Measurements from ENCODE around the gene PSIP1.
"Not testable (repeated sequence)": the region's sequence is repeated elsewhere in the genome, so short reads cannot be mapped to it uniquely, and the experiment has no call there.

PSIP1 gene

GRCh38 chr9:15469862-15470261 is 40.9 kb downstream of the PSIP1 start:
- no peak for DNase-seq (ENCODE audit: extremely low read depth, low read depth)
- TF ChIP-seq, protein P1, sequence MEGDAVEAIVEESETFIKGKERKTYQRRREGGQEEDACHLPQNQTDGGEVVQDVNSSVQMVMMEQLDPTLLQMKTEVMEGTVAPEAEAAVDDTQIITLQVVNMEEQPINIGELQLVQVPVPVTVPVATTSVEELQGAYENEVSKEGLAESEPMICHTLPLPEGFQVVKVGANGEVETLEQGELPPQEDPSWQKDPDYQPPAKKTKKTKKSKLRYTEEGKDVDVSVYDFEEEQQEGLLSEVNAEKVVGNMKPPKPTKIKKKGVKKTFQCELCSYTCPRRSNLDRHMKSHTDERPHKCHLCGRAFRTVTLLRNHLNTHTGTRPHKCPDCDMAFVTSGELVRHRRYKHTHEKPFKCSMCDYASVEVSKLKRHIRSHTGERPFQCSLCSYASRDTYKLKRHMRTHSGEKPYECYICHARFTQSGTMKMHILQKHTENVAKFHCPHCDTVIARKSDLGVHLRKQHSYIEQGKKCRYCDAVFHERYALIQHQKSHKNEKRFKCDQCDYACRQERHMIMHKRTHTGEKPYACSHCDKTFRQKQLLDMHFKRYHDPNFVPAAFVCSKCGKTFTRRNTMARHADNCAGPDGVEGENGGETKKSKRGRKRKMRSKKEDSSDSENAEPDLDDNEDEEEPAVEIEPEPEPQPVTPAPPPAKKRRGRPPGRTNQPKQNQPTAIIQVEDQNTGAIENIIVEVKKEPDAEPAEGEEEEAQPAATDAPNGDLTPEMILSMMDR (IDR thresholded peaks at IDR 0.05; ENCODE audit: low read depth, low read length, missing control alignments): no peak
- H3K4me3 ChIP-seq (replicated peaks; ENCODE audit: low read depth, low read length): no peak overlapping the region

DNA sequence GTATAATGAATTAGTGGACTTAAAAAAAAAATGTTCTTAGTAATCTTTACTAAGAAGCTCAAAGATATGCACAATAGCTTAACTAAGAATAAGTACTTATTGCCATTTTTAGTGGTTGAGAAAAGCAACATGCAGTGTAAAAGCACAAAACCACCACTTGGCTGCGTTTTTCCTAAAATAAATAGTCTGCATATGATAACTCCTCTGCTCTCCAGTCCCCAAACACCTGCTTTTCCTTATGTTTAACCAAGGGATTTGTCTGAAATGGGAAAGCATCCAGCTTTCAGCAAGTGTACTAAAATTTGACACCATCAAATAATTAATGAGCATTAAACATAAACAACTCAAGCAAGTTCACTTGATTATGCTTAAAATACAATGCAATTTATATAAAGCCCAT is 41.4 kb downstream of the PSIP1 start:
- DNase-seq (ENCODE audit: extremely low read depth, low read depth): peak; percentile 1
- TF ChIP-seq, protein P1 (IDR thresholded peaks at IDR 0.05; ENCODE audit: low read depth, low read length, missing control alignments): no peak
- H3K4me3 ChIP-seq (replicated peaks; ENCODE audit: low read depth, low read length): no peak overlapping the region

DNA sequence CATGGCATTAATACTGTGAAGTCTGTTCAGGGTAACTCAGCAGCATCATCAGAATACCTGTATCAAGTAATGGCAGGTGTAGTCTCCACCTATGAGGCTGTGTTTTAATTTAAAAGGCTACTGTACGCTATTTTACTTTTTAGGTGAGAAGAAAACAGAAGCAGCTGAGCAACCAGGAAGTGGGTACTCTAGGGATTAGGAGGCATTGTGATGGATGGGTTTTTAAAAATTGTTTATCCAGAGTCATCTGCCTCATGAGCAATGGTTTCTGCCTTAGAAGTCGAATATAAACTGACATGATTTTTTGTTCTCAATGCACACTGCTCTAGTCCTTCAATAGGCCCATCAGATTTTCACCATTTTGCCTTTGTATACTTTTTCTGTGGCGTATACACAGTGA is 42.6 kb downstream of the PSIP1 start:
- TF ChIP-seq, protein P1 (IDR thresholded peaks at IDR 0.05; ENCODE audit: low read depth, low read length, missing control alignments): no peak
- no peak for DNase-seq (ENCODE audit: extremely low read depth, low read depth)
- H3K4me3 ChIP-seq (replicated peaks; ENCODE audit: low read depth, low read length): no peak overlapping the region

GRCh38 chr9:15461601-15462000 is 49.2 kb downstream of the PSIP1 start:
- DNase-seq (ENCODE audit: extremely low read depth, low read depth): no peak
- TF ChIP-seq, protein P1 (IDR thresholded peaks at IDR 0.05; ENCODE audit: low read depth, low read length, missing control alignments): no peak
- no peak overlapping the region for H3K4me3 ChIP-seq (replicated peaks; ENCODE audit: low read depth, low read length)

DNA sequence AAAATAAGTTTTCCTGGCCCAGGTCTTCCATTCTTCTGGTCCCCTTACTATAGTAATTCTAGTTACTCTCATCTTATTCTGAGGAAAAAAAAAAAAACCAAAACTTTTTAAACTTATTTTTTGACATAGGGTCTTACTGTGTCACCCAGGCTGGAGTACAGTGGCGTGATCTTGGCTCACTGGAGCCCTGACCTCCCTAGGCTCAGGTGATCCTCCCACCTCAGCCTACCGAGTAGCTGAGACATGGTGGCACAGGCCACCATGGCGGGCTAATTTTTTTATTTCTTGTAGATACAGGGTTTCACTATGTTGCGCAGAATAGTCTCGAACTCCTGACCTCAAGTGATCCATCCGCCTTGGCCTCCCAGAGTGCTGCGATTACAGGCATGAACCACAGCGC is 49.7 kb downstream of the PSIP1 start:
- no peak for DNase-seq (ENCODE audit: extremely low read depth, low read depth)
- TF ChIP-seq, protein P1 (IDR thresholded peaks at IDR 0.05; ENCODE audit: low read depth, low read length, missing control alignments): no peak
- no peak overlapping the region for H3K4me3 ChIP-seq (replicated peaks; ENCODE audit: low read depth, low read length)

- no peak overlapping the region for H3K4me3 ChIP-seq (replicated peaks; ENCODE audit: low read depth, low read length)
- no peak for DNase-seq (ENCODE audit: extremely low read depth, low read depth)
- TF ChIP-seq, protein P1 (IDR thresholded peaks at IDR 0.05; ENCODE audit: low read depth, low read length, missing control alignments): no peak
These were observed 56.8 kb downstream of the PSIP1 start for GRCh38 chr9:15453956-15454355.

GRCh38 chr9:15444141-15444540 is 66.6 kb downstream of the PSIP1 start:
- TF ChIP-seq, protein P1 (IDR thresholded peaks at IDR 0.05; ENCODE audit: low read depth, low read length, missing control alignments): no peak
- no peak for DNase-seq (ENCODE audit: extremely low read depth, low read depth)
- H3K4me3 ChIP-seq (replicated peaks; ENCODE audit: low read depth, low read length): no peak overlapping the region

GRCh38 chr9:15442264-15442663 is 68.5 kb downstream of the PSIP1 start:
- not testable (repeated sequence) for H3K4me3 ChIP-seq (replicated peaks; ENCODE audit: low read depth, low read length); DNase-seq (ENCODE audit: extremely low read depth, low read depth)

DNA sequence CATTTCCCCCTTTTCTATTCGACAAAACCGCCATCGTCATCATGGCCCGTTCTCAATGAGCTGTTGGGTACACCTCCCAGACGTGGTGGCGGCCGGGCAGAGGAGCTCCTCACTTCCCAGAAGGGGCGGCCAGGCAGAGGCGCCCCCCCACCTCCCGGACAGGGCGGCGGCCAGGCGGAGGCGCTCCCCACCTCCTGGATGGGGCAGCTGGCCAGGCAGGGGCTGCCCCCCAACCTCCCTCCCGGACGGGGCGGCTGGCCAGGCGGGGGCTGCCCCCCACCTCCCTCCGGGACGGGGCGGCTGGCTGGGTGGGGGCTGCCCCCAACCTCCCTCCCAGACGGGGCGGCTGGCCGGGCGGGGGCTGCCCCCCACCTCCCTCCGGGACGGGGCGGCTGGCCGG is 68.9 kb downstream of the PSIP1 start:
- not testable (repeated sequence) for H3K4me3 ChIP-seq (replicated peaks; ENCODE audit: low read depth, low read length); DNase-seq (ENCODE audit: extremely low read depth, low read depth)
